ENCODE results near the gene MROH2B.

MROH2B gene

DNA sequence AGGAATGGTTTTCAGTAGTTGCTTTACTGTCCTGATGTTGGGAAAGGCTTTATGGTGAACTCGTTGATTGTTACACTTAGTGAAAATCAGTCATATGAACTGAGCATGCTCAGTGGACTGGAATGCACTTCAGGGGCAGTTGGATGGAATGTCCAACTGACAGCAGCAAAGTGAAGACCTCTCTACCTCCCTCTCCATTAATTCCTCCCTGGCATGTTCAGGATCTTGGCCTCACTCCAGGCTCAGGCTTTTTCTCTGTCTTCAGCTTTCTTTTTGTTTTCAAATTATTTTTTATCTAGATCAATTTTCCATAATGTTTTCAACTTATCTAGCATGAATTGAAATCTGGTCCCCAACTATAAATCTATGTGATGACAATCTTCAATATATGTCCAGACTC is at the start of gene MROH2B:
Gene MROH2B, minus strand, starts transcription at position 101 of the 400 bp plus-strand sequence. CDS start 490 bp downstream, outside the sequence.
- no peak for TF ChIP-seq GATA2 (IDR thresholded peaks at IDR 0.05; ENCODE audit: low read depth, low read length)
- TF ChIP-seq GATA3 (IDR thresholded peaks at IDR 0.05; ENCODE audit: low read depth, low read length), result no peak

GRCh38 chr5:41120600-41120999 is 49.5 kb upstream of the MROH2B start:
- no peak for TF ChIP-seq GATA3 (IDR thresholded peaks at IDR 0.05; ENCODE audit: low read depth, low read length)
- TF ChIP-seq GATA2 (IDR thresholded peaks at IDR 0.05; ENCODE audit: low read depth, low read length), result no peak

DNA sequence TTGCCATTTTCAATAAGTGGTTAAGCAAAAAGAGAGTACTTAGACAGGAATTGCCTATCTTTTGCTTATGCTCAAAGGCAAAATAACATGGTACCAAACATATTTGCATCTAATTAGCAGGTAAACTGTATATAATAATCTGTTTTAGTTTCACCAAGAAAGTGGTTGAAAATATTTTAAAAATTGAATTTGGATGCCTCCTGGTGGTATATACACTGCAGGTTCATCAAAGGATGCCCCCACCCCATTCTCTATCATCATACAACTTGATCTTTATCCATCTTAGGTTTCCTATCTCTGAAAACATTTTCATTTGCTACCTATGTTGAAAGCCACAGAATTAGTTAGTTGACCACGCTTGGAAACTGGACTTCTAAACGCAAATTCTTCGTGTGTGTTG is 47.0 kb upstream of the MROH2B start:
- no peak for TF ChIP-seq GATA2 (IDR thresholded peaks at IDR 0.05; ENCODE audit: low read depth, low read length)
- TF ChIP-seq GATA3 (IDR thresholded peaks at IDR 0.05; ENCODE audit: low read depth, low read length), result no peak

GRCh38 chr5:41115281-41115680 is 44.1 kb upstream of the MROH2B start:
- TF ChIP-seq GATA2 (IDR thresholded peaks at IDR 0.05; ENCODE audit: low read depth, low read length) (no peak), GATA3 (IDR thresholded peaks at IDR 0.05; ENCODE audit: low read depth, low read length) (no peak)

- no peak for TF ChIP-seq GATA3 (IDR thresholded peaks at IDR 0.05; ENCODE audit: low read depth, low read length)
- TF ChIP-seq GATA2 (IDR thresholded peaks at IDR 0.05; ENCODE audit: low read depth, low read length), result no peak
Measured at GRCh38 chr5:41112486-41113455, 41.6 kb upstream of the MROH2B start.

GRCh38 chr5:41109186-41109585 is 38.0 kb upstream of the MROH2B start:
- no peak for TF ChIP-seq GATA3 (IDR thresholded peaks at IDR 0.05; ENCODE audit: low read depth, low read length)
- TF ChIP-seq GATA2 (IDR thresholded peaks at IDR 0.05; ENCODE audit: low read depth, low read length), result no peak

- no peak for TF ChIP-seq GATA2 (IDR thresholded peaks at IDR 0.05; ENCODE audit: low read depth, low read length)
Measured at GRCh38 chr5:41102341-41102740, 31.2 kb upstream of the MROH2B start.

DNA sequence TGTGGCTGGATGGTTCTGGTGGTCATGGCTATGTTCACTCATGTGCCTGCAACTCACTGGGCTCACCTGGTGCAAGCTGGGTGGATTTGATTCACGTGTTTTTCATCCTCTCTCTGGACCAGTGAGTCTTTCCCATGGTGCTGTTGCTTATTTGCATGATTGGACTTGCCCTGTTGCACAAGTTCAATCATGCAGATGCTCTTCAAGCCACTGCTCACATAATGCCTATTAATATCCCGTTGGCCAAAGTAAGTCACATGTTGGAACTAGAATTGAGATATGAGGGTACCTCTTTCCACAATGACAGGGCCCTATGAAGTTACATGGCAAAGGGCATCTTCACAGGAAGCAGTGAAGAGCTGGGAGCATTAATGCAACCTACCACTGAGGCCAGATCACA is 26.5 kb upstream of the MROH2B start:
- TF ChIP-seq GATA3 (IDR thresholded peaks at IDR 0.05; ENCODE audit: low read depth, low read length) (no peak), GATA2 (IDR thresholded peaks at IDR 0.05; ENCODE audit: low read depth, low read length) (no peak)

DNA sequence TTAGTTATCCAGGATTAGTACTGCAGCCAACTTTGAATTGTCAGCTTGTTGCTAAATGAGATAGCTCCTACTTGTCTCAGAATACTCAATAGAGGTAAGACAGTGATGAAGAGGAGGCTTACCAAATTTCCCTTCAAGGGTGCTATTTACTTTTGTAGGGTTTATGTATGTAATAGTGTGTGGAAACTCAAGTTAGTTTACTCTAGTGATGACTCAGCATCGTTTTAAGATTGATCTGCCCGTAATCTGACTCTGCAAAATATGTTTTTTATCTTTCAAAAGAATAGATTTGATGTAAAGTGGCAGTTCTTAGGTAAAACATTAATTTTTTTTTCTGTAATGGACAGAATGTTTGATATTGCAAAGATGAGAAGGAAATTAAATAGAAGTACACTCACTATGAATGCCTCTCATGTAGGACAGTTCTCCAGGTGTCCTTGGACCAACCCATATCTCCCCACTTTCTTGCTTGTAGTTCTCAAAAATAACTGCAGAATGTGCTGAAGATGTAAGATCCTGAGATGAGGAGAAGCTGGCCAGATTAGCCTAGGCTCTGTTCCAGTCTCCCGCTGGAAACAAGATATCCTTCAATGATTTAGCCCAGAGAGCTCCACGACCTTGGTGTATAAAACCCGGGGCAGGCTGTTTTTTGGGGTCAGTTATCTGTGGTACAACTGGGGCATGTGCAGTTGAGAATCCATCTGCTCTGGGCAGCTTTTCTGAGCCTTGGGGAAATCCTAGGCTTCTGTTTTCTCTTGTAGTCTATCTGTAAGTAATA is 24.4 kb upstream of the MROH2B start:
- TF ChIP-seq GATA2 (IDR thresholded peaks at IDR 0.05; ENCODE audit: low read depth, low read length), result no peak
- TF ChIP-seq GATA3 (IDR thresholded peaks at IDR 0.05; ENCODE audit: low read depth, low read length), result no peak

- TF ChIP-seq GATA3 (IDR thresholded peaks at IDR 0.05; ENCODE audit: low read depth, low read length) (no peak), GATA2 (IDR thresholded peaks at IDR 0.05; ENCODE audit: low read depth, low read length) (no peak)
Measured at GRCh38 chr5:41094871-41095270, 23.7 kb upstream of the MROH2B start.

- no peak for TF ChIP-seq GATA2 (IDR thresholded peaks at IDR 0.05; ENCODE audit: low read depth, low read length)
- TF ChIP-seq GATA3 (IDR thresholded peaks at IDR 0.05; ENCODE audit: low read depth, low read length), result no peak
Measured at GRCh38 chr5:41093803-41094202, 22.7 kb upstream of the MROH2B start.

DNA sequence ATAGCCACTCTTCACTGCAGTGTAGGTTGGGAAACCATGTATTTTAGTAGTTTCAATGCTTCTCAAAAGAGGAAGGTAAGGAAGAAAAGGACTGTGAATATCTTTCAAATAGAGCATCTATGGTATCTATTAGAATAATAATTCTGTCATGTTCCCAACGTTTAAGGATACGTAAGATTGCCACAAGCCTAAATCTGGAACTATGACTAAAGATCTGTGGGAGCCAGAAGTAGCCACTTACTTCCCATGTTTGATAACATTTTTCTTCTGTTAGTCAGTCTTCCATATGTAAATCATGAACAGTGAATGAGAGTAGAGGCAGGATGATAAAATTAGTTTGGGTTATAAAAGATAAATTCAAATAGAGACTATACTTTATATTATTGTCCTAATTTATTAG is 16.3 kb upstream of the MROH2B start:
- TF ChIP-seq GATA3 (IDR thresholded peaks at IDR 0.05; ENCODE audit: low read depth, low read length), result no peak
- no peak for TF ChIP-seq GATA2 (IDR thresholded peaks at IDR 0.05; ENCODE audit: low read depth, low read length)

DNA sequence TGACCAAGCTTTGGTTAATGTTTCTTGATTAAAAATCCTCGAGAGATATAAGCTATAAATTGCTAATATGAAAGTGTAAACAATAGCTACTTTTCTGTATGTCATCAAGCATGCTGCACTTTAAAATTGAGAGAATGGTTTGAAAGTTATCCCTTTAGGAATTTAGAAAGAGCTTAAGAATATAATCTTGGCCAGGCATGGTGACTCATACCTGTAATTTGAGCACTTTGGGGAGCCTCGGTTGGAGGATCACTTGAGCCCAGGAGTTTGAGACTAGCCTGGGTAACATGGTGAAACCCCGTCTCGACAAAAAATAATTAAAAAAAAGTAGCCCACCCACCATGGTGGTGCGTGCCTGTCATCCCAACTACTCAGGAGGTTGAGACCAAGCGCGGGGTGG is 12.2 kb upstream of the MROH2B start:
- TF ChIP-seq GATA3 (IDR thresholded peaks at IDR 0.05; ENCODE audit: low read depth, low read length) (no peak), GATA2 (IDR thresholded peaks at IDR 0.05; ENCODE audit: low read depth, low read length) (no peak)

GRCh38 chr5:41071975-41072374 is 833 bp upstream of the MROH2B start:
- no peak for TF ChIP-seq GATA3 (IDR thresholded peaks at IDR 0.05; ENCODE audit: low read depth, low read length)
- no peak for TF ChIP-seq GATA2 (IDR thresholded peaks at IDR 0.05; ENCODE audit: low read depth, low read length)
